NCI-H2081 (cell line): ENCODE measurements around the gene CDYL2.
"Not testable (repeated sequence)": the region's sequence is repeated elsewhere in the genome, so short reads cannot be mapped to it uniquely, and the experiment has no call there.

Experiments
- DNase-seq, 2 experiments: peaks; one replicate each; lab custom pipeline; 2025; lab: John Stamatoyannopoulos, UW

Gene CDYL2

GRCh38 chr16:80809366-80809765 lies 5.0 kb upstream of the CDYL2 start:
- no peak for DNase-seq

GRCh38 chr16:80807906-80808305 lies 3.5 kb upstream of the CDYL2 start:
- no peak for DNase-seq

DNA sequence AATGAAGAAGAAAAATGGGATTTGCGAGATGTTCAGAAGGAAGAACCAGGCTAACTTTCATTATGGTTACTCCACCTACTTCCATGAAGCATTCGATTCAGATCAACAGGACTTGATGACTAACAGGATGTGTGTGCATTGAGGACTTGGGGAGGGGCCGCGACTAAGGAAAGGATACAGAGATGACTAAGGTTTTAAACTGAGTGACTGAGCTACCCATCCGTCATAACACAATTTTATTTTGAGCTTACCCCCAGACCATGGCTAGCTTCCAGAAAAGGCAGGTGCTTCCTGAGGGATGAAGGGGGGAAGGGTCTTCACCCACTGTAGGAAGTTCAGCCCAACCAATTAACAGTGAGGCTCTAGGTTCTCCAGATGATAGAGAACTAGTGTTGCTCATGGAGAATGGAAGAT lies 2.5 kb upstream of the CDYL2 start:
- DNase-seq = no peak

DNA sequence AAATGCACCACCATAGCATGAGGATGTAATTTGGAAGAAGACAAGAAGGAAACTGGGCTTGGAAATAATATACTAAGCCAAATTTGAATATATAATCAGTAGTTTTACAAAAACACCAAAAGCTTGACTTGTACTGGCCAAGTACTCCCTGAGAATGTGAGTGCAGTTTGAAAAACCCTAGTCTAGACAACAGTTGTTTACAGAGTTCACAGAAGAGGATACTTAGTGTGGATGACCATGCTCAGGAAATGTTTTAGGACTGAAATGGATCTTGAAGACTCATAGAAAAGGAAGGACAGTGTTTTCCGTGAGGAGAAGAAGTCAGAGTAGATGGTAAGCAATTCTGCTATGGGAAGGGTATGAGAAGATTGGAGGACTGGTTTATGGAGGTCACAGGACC lies 1.9 kb upstream of the CDYL2 start:
- no peak for DNase-seq

GRCh38 chr16:80804056-80804525 lies 307 bp downstream of the CDYL2 start:
- DNase-seq = no peak

- no peak for DNase-seq
Observed at GRCh38 chr16:80803339-80804055, 901 bp downstream of the CDYL2 start.

DNA sequence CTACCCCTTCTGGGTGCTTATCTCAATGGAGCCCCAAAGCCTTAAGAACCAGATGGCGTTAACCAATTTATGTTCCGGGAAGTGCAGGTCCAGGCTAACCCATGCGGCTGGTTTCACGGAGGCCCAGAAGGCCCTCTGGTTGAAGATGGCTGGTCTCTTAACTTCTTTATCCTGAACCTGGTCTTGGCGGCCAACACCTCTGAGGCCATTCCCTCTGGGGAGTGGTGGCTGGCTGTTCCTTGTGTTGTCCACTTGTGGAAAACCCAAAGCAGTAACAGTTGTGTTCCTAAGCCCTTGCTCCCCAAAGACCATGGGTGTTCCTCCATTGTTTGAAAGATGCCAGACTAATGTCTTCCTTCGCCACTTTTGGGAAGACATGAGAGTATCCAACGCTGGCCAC lies 1.5 kb downstream of the CDYL2 start:
- DNase-seq = no peak

GRCh38 chr16:80802138-80802537 lies 2.3 kb downstream of the CDYL2 start:
- DNase-seq = no peak

DNA sequence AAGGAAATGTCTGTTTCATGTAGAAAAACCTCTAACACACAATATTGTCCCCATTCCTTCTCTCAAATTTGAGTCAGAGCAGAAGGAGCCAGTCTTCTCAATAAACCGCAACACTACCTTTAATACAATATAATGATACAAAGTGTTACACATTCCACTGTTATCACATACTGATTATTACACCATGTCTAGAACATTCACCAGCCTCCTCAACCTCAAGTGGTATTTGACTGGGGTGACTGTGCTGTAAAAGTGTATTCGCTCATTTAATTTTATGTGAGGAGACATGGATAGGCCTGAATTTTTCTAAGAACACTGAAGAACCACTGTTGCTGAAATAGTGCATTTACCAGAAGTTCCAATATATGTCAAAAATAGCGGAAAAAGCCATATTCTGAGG lies 10.3 kb downstream of the CDYL2 start:
- DNase-seq = no peak

DNA sequence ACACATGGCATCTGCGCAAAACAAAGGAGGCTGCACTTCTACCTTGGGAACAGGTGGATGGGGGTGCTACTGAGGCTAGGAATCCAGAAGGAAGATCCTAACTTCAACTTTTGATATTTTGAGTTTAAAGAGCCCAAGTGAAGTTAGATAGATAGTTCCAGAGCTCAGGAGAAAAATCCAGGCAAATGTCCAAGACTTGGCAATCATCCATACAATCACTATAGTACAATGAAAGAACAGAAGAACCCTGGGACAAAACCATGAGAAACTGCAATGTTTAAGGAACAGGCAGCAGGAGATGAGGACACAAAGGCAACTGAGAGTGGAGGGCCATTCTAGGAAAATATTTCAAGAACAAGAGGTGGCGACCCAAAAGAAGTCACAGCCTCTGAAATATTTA lies 12.4 kb downstream of the CDYL2 start:
- no peak for DNase-seq

- no peak for DNase-seq
Observed at GRCh38 chr16:80791411-80791810, 13.0 kb downstream of the CDYL2 start.

- no peak for DNase-seq
Observed at GRCh38 chr16:80790751-80791150, 13.6 kb downstream of the CDYL2 start.

DNA sequence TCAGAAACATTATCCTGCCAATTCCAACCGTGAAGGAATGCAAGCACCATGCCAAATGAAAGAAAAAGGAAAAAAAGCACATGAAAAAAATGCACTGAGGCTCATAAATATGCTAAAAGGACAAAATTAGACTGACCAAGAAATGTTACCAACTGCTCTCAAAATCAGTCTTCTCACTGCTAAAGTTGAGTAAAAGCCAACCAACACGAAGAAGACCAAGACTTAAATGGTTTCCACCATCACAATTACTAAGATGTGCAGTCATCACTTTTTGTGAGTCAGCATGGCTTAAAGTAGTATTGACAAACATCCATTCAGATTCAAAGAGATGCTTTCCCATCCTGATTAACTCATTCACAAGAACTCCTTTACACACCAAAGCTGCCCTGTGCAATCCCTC lies 16.4 kb downstream of the CDYL2 start:
- no peak for DNase-seq

DNA sequence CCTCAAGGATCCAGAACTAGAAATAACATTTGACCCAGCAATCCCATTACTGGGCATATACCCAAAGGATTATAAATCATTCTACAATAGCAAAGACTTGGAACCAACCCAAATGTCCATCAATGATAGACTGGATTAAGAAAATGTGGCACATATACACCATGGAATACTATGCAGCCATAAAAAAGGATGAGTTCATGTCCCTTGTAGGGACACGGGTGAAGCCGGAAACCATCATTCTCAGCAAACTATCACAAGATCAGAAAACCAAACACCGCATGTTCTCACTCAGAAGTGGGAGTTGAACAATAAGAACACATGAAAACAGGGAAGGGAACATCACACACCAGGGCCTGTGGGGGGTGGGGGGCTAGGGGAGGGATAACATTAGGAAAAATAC lies 17.8 kb downstream of the CDYL2 start:
- not testable (repeated sequence) for DNase-seq

DNA sequence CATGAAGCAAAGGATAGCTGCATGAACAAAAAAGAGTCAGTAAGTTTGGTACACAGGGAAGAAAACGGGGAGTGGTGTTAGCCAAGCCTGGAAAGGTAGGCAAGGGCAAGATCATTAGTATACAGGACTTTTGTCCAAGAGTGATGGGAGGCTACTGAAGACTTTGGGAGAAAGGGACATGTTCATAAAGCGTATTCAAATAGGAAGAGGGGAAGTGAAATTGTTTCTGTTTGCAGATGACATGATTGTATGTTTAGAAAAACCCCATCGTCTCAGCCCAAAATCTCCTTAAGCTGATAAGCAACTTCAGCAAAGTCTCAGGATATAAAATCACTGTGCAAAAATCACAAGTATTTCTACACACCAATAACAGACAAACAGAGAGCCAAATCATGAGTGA lies 19.4 kb downstream of the CDYL2 start:
- DNase-seq = no peak

DNA sequence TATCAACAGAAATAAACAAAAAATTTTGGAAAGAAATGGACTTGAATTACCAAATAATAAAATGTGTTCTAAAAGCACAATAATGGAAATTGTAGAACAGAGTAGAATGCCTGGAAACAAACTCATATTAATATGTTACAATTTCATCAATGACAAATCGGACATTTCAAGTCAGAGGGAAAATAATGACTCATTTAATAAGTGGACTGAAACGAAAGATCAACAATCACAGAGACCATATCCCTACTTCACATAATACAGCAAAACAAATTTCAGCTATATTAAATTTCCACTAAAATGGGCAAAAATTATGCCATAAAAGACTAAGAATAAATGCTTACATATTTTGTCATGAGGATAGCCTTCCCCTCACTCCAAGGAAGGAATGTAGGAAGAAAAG lies 25.7 kb downstream of the CDYL2 start:
- DNase-seq = no peak

DNA sequence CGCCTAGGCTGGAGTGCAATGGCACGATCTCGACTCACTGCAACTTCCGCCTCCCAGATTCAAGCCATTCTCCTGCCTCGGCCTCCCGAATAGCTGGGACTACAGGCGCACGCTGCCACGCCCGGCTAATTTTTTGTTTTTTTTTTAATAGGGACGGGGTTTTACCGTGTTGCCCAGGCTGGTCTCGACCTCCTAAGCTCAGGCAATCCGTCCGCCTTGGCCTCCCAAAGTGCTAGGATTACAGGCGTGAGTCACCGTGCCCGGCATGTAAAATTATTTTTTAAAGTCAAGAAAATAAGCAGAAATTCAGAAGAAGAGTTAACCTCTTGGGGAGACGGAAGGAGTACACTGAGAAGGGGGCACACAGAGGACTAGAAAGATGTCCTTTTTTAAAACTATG lies 27.5 kb downstream of the CDYL2 start:
- DNase-seq = no peak

DNA sequence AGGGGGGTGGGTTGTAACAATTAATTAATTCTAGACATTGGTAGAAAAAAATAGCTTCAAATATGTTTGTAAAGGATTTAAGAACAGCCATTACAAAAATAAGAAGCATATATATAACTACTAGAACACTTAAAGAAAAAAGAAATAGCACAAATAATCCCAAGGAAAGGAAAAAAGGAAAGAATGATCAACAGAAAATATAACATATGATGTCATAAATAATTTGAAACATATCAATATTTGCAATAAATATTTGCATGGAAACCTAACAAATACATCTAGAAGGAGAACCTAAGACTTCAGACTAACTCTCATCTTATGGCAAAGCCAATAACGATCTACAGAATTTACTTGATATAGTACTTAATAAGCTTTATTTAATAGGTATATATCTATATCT lies 28.9 kb downstream of the CDYL2 start:
- no peak for DNase-seq

- no peak for DNase-seq
Observed at GRCh38 chr16:80766798-80767197, 37.6 kb downstream of the CDYL2 start.

DNA sequence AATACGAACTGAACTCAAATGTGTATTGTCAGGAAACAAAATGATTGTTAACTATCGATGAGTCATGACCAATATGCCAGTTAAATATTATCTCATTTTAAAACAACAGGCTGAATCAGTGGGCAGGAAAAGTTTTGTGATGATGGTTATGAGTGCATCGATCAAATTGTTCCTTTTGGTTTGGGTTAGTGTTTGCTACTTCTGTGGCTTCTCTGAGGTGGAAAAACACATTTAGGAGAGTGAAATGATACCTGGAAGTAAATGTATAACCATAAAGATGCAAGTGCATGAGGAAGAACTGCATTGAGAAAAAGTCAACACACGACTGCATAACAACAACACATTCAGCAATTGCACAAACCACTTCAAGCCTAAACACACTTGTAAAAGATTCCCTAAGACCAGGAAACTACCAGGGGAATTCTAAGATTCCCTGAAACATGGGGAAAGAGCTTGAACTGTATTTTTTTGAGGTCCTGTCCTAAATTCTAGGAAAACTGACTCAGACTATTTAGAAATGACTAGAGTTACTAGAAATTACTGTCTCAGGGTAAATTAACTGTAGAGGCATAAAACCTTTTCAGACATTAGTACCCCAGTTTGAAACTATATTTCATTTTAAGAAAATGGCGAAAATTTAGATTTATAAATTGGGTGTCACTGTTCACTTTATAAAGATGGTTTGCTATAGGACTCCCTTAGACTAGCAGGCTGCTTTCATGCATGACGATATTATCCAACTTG lies 44.8 kb downstream of the CDYL2 start:
- DNase-seq = no peak

- DNase-seq = no peak
Observed at GRCh38 chr16:80754476-80754875, 49.9 kb downstream of the CDYL2 start.

- DNase-seq = no peak
Observed at GRCh38 chr16:80752541-80752940, 51.9 kb downstream of the CDYL2 start.

DNA sequence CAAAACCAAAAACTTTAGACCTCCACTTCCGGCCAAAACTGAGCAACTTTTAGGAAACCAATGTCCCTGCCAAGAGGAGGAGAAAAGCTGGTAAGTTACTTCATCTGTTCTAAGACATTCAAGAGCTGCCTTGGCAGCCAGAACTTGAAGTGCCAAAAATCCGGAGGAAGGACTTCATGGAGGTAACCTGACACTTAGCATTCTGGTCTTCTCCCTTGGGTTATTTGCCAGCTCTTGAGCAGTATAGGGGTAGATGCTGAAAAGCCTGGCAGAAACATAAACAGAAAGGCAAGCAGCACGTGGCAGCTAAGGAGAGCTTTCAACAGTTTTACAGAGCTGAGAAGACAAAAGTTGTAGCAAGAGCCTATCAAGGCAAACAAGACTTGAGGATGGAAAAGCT lies 53.2 kb downstream of the CDYL2 start:
- no peak for DNase-seq

DNA sequence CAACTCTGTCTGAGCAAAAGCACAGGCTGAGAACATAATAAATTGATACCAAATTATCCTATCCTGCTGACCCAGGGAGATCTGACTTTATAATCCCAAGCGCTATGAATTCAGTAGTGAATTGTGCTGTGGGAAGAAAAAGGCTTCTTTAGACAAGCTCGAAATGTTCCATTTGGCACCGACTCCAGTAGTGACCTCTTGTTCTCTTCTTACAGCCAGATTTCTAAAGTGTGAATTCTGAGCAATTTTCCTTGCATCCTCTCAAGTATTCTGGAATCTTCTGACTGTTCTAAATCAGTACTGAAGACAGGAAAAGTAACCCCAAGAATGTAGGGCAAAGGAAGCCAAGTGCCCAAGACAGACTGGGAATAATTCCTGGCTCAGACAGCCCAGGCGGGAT lies 58.2 kb downstream of the CDYL2 start:
- no peak for DNase-seq
